Measurements from ENCODE around the gene MST1R. TPM values are rescaled to one million over a fixed set of nuclear protein-coding genes. Genes with fewer than 3 reads are reported as not detected.

The MST1R gene
- polyA plus RNA-seq, 1 donor (not counting 4 experiments of a cell fraction or from before 2014, with no cell fraction given): 106 TPM

- Histone ChIP-seq H2AFZ (ENCODE audit: control insufficient read depth, low read length) (no peak overlapping the region), H4K20me1 (ENCODE audit: control insufficient read depth, extremely low read depth, insufficient read depth, low read length) (peaks cover 4% of the 10 kb centered on the region), H3K27ac (ENCODE audit: control insufficient read depth, insufficient read depth, low read length) (no peak overlapping the region), H3K9me1 (ENCODE audit: control insufficient read depth, extremely low read depth, insufficient read depth, low read length) (no peaks in the 10 kb centered on the region), H3K36me3 (ENCODE audit: control insufficient read depth in 2 of 2, extremely low read depth in 1 of 2, insufficient read depth in 2 of 2, low read length in 2 of 2) (no peaks in the 10 kb centered on the region), H3K27me3 (ENCODE audit: control insufficient read depth, extremely low read depth, insufficient read depth, low read length) (peaks cover 58% of the 10 kb centered on the region), H3K4me3 (ENCODE audit: control insufficient read depth in 2 of 3, extremely low read depth in 1 of 3, insufficient read depth in 2 of 3, low read depth in 1 of 3, low read length in 3 of 3) (no peak overlapping the region), H3K4me2 (ENCODE audit: control insufficient read depth, extremely low read depth, insufficient read depth, low read depth, low read length) (no peak overlapping the region), H3K9me3 (ENCODE audit: control insufficient read depth, low read depth, low read length) (no peaks in the 10 kb centered on the region), H3K4me1 (ENCODE audit: control insufficient read depth, extremely low read depth, insufficient read depth, low read length) (no peaks in the 10 kb centered on the region), H3K79me2 (ENCODE audit: control insufficient read depth, insufficient read depth, low read length) (no peaks in the 10 kb centered on the region), H3K9ac (ENCODE audit: control insufficient read depth, extremely low read depth, insufficient read depth, low read length) (no peak overlapping the region)
- TF ChIP-seq EZH2 (IDR thresholded peaks at IDR 0.05; ENCODE audit: low read length) (no peak), CTCF (optimal IDR thresholded peaks at IDR 0.05 in 1 of 3, IDR thresholded peaks at IDR 0.05 in 1 of 3, conservative IDR thresholded peaks at IDR 0.05 in 1 of 3; ENCODE audit: extremely low read depth in 1 of 3, insufficient read depth in 2 of 3, low read length in 3 of 3) (no peak)
- dilution Hi-C loops (cut with MboI; ENCODE audit: extremely low pct_ligation_motif_present, low sequenced_read_pairs): loop anchor here (25.0 kb wide), 2 partner anchors 97 to 128 kb away; no protein-coding TSS in a partner anchor
- no peak for DNase-seq (ENCODE audit: low read depth, low spot score)
- FAIRE-seq: no peak
Measured at GRCh38 chr3:49865198-49865784, 38.4 kb downstream of the MST1R start.

- FAIRE-seq (no peak), DNase-seq (ENCODE audit: low read depth, low spot score) (no peak)
- Histone ChIP-seq H3K9ac (ENCODE audit: control insufficient read depth, extremely low read depth, insufficient read depth, low read length) (no peak overlapping the region), H4K20me1 (ENCODE audit: control insufficient read depth, extremely low read depth, insufficient read depth, low read length) (no peaks in the 10 kb centered on the region), H3K4me2 (ENCODE audit: control insufficient read depth, extremely low read depth, insufficient read depth, low read depth, low read length) (no peak overlapping the region), H3K9me3 (ENCODE audit: control insufficient read depth, low read depth, low read length) (no peaks in the 10 kb centered on the region), H3K4me1 (ENCODE audit: control insufficient read depth, extremely low read depth, insufficient read depth, low read length) (no peaks in the 10 kb centered on the region), H3K27me3 (ENCODE audit: control insufficient read depth, extremely low read depth, insufficient read depth, low read length) (peaks cover 50% of the 10 kb centered on the region), H2AFZ (ENCODE audit: control insufficient read depth, low read length) (no peak overlapping the region), H3K4me3 (ENCODE audit: control insufficient read depth in 2 of 3, extremely low read depth in 1 of 3, insufficient read depth in 2 of 3, low read depth in 1 of 3, low read length in 3 of 3) (no peak overlapping the region), H3K9me1 (ENCODE audit: control insufficient read depth, extremely low read depth, insufficient read depth, low read length) (no peaks in the 10 kb centered on the region), H3K36me3 (ENCODE audit: control insufficient read depth in 2 of 2, extremely low read depth in 1 of 2, insufficient read depth in 2 of 2, low read length in 2 of 2) (no peaks in the 10 kb centered on the region), H3K79me2 (ENCODE audit: control insufficient read depth, insufficient read depth, low read length) (no peaks in the 10 kb centered on the region), H3K27ac (ENCODE audit: control insufficient read depth, insufficient read depth, low read length) (no peak overlapping the region)
- dilution Hi-C loops (cut with MboI; ENCODE audit: extremely low pct_ligation_motif_present, low sequenced_read_pairs): loop anchor here (25.0 kb wide), 2 partner anchors 98 to 127 kb away; no protein-coding TSS in a partner anchor
- TF ChIP-seq CTCF (optimal IDR thresholded peaks at IDR 0.05 in 1 of 3, IDR thresholded peaks at IDR 0.05 in 1 of 3, conservative IDR thresholded peaks at IDR 0.05 in 1 of 3; ENCODE audit: extremely low read depth in 1 of 3, insufficient read depth in 2 of 3, low read length in 3 of 3): no peak
- TF ChIP-seq EZH2 (IDR thresholded peaks at IDR 0.05; ENCODE audit: low read length): no peak
Measured at GRCh38 chr3:49864505-49864904, 39.2 kb downstream of the MST1R start.

Data from keratinocyte (primary cell).